Measurements from ENCODE around the gene MPRIP. TPM values are rescaled to one million over a fixed set of nuclear protein-coding genes. Genes with fewer than 3 reads are reported as not detected.

Gene MPRIP
- polyA plus RNA-seq, 1 donor: 205 TPM

DNA sequence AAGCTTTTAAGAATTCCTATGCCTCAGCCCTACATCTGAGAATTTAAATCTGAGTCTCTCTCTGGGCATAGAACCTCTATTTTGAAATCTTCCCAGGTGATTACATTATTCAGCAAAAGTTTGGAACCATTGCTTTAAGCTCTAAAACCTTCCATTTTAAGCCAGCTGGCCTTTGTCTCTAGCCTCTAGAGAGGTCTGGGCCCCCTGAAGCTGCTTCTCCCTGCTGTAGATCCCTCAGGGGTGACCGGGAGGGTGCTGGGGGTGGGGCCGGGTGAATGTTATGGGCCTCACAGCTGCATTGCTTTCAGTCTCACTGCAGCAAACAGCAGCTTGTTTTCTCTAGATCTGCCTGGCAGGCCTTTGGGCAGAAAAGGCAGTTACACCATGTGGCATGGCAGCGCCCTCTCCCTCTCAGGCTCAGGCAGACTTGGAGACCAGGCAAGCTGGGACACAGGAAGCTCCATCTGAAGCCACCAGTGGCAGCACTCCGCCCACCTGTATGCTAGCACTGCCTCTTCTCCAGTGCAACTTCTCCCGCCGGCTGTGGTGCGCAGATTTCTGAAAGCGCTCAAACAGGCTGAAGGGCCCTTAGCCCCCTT, 66.3 kb downstream of the MPRIP start:
- no peak for DNase-seq (ENCODE audit: low read depth)

- DNase-seq (ENCODE audit: low read depth): no peak
These were observed 67.0 kb downstream of the MPRIP start for GRCh38 chr17:17109256-17109655.

GRCh38 chr17:17109907-17110306, 67.7 kb downstream of the MPRIP start:
- no peak for DNase-seq (ENCODE audit: low read depth)

- DNase-seq (ENCODE audit: low read depth): no peak
These were observed 68.3 kb downstream of the MPRIP start for GRCh38 chr17:17110520-17110919.

DNA sequence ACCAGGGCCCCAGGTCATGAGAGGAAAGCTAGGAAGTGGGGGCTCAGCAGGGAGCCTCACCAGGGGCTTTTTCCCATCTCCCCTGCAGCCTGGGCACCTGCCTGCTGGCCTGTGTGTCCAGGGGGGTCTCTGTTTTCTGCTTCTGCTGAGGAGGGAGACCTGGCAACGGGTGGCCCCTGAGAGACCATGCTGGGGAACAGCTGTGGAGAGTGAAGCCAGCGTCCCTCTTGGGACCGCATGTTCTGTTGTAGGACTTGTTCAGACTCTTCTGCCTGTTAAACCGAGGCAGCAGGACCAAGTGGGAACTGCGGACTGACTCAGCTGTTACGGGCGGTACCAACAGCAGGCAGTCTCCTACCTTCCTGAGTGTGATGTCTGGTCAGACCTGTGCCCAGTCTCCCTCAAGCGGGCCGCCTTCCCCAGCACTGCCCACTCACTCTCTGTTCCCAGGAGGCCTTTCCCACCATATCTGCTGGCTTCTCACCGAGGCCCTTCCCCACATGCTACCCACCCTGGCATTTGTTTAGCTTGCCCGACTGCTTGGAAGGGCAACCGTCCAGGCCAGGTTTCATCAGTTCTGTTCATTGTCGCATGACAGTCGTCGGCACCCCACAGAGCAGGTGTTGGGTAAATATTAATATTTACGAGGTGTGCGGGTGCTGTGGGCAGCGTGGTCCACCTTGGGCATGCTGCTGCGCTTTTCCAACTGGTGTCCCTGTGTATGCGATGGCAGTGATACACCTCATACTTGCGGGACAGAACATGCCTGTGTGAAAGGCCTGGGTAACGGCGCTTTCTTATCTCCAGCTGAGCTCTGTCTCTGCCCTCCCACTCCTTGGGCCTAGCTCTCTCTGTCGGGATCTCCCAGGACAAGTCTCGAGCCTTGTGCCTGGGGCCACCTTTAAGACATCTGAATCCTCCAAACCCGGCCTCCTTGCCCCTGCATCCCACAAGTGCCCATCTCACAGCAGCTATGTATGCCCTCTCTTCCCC, 69.4 kb downstream of the MPRIP start:
- no peak for DNase-seq (ENCODE audit: low read depth)

GRCh38 chr17:17112628-17113200, 70.5 kb downstream of the MPRIP start:
- no peak for DNase-seq (ENCODE audit: low read depth)

GRCh38 chr17:17114592-17115225, 72.5 kb downstream of the MPRIP start:
- no peak for DNase-seq (ENCODE audit: low read depth)

DNA sequence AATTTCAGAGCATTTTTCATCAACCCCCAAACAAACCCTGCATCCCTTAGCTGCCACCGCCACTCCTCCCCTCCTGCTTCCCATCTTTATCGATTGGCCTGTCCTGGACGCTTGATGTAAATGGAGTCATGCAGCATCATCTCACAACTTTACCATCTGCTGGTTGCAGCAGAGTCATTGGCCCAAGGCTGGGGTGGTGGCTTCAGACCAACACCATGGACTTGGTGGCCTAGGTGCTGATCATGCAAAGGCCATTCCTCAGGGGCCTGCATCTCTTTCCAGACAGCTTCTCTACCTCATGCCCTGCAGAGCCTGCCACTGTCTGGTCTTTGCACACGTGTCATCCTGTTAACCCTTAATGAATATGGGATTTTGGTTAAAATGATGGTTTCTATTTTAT, 73.4 kb downstream of the MPRIP start:
- no peak for DNase-seq (ENCODE audit: low read depth)

DNA sequence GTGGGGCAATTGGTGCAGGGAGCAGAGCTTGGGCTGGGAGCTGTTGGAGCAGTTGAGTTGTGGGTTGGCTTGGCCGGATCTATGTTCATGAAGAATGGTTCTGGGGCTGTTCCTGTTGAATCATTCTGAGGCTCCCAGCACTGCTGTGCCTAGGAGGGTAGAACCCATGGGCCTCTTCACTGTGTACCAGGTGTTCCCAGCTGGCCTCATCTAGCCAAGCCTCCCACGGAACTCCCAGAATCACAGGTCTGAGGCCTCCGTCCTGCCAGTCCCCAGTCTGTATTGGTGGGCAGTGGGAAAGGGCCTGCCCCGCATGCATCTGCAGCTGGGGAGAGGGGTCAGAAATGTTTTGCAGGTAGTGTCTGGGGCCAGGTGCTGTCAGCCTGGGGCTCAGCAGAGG, 74.1 kb downstream of the MPRIP start:
- no peak for DNase-seq (ENCODE audit: low read depth)

DNA sequence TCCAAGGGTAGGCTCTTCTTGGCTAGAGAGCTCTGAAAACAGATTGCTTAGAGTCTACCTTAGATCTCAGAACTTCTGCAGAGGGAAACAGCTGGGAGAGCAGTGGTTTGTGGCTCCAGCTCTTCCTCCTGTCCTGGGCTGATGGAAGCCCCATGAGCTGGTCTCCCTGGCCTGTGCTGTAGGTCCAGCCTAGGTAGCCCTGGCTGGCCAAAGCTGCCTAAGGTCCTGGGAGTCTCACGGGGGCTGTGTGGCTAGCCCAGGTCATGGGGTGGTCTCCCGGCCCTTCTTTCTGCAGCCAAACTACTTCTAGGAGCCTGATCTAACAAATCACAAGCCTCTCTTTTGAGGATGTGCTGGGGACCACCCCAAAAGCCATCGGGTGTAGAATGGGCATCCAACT, 75.7 kb downstream of the MPRIP start:
- DNase-seq (ENCODE audit: low read depth): no peak

DNA sequence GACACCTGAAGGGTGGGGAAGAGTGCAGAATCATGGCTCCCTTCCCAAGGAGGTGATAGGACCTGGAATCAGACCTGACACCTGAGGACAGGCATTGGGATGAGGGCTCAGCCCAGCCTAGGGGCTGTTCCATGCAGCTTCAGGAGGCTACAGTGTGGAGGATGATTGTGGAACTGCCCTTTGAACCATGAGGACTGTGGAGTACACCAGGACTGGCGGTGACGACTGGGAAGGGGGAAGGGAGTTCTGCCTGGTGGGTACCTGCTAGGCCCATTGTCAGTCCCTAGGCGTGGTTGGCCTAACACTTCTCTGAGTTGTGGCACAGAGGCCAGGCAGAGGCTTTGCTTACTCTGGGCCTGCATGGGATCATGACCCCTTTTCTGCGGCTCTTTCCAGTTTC, 76.1 kb downstream of the MPRIP start:
- no peak for DNase-seq (ENCODE audit: low read depth)

DNA sequence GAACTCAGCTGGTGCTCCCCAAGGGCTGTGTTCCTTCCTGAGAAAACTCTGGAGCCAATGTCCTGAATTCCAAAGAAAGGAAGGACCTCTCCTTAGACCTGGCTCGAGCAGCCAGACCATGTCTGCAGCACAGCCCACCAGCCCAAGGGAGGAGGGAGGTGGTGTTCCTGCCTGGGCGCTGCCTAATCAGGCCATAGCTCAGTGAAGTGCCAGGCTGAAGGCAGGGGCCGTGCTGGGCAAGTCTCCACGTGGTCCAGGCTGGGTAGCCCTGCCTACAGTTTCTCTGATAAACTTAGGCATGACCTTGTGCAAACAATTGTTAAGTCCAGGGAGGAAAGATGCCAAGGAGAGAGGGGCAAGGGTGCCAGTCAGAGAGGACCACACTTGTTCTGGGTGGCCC, 76.8 kb downstream of the MPRIP start:
- no peak for DNase-seq (ENCODE audit: low read depth)

GRCh38 chr17:17119533-17119932, 77.3 kb downstream of the MPRIP start:
- no peak for DNase-seq (ENCODE audit: low read depth)

GRCh38 chr17:17120294-17120693, 78.0 kb downstream of the MPRIP start:
- no peak for DNase-seq (ENCODE audit: low read depth)

DNA sequence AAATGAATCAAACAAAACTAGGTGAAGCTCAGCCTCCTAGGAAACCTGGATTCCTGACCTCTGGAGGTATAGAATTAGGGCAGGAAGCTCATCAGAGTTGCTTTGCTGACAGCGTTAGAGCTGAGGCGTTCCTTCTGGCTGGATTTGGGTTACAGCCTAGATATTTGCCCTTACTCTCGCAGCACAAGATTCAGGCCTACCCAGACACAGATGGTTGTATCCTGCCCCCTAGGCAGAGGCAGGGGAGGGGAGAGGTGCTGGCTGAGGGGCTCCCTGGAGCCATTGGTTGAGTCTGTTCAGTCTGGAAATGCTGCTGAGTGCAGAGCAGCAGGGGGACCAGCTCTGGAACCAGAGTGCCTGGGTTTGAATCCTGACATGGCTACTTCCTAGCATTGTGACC, 78.4 kb downstream of the MPRIP start:
- DNase-seq (ENCODE audit: low read depth): no peak

DNA sequence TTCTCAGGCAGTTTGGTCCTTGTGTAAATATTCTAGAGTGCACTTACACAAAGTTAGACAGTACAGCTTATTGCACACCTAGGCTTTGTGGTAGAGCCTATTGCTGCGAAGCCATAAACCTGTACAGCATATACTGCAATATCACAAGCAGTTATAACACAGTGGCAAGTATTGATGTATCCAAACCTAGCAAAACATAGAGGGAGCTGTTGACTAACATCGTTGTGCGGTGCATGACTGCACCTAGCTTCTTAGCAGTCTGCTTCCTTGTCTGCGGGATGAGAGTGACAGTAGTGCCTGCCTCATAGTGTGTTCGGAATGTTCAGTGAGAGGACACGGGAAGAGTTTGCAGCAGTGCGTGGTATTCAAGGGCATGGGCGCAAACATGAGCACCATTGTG, 78.9 kb downstream of the MPRIP start:
- no peak for DNase-seq (ENCODE audit: low read depth)

GRCh38 chr17:17122781-17123483, 80.7 kb downstream of the MPRIP start:
- DNase-seq (ENCODE audit: low read depth): no peak

DNA sequence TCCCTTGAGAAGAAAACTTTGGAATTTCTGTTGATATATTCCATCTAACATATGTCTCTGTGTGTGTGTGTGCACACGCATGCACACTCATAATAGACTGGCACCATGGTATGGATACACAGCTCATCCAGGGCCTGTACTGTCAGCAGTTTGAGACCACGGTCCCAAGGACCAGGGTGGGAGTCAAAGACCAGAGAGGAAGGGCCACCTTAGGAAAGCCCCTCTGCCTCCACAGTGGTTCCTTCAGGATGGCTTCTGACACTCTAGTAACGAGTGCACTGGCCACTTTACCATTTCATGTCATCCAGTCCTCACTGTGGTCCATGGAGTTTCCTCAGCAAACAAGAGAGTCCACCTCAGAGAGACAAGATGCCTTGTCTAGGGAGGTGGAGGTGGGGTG, 82.1 kb downstream of the MPRIP start:
- no peak for DNase-seq (ENCODE audit: low read depth)

- no peak for DNase-seq (ENCODE audit: low read depth)
These were observed 83.2 kb downstream of the MPRIP start for GRCh38 chr17:17125136-17126084.

Data from forelimb muscle (tissue), 1 donor.